Left lung (tissue), 10 donors: ENCODE measurements around the gene MYEOV. TPM values are rescaled to one million over a fixed set of nuclear protein-coding genes. Genes with fewer than 3 reads are reported as not detected.

Experiments used
- ATAC-seq: fragments of 200-7000 bp; cut with Tn5 transposase; one replicate; pipeline ENCODE4 v1.9.1; 2020; ENCODE audit warnings: moderate library complexity
- DNase-seq, 4 donors: peaks; one replicate each; pipeline ENCODE4 v3.0.0-alpha.2; 2013 to 2020
- H3K27ac ChIP-seq, 2 donors: fragments of 200-600 bp; sonication (generic) in 1 of 2; one replicate each; pipeline versions ENCODE4 v1.5.0 to v1.8.0; 2020 to 2021
- H3K27me3 ChIP-seq, 2 donors: fragments of 200-600 bp; sonication (generic) in 1 of 2; one replicate each; pipeline versions ENCODE4 v1.5.0 to v1.8.0; 2020 to 2021
- H3K36me3 ChIP-seq, 2 donors: fragments of 200-600 bp; sonication (generic) in 1 of 2; one replicate each; pipeline versions ENCODE4 v1.5.0 to v1.8.0; 2020 to 2021
- H3K4me1 ChIP-seq, 2 donors: fragments of 200-600 bp; one replicate each; pipeline ENCODE4 v1.8.0; 2021
- H3K4me3 ChIP-seq, 2 donors: fragments of 200-600 bp; sonication (generic) in 1 of 2; one replicate each; pipeline versions ENCODE4 v1.5.0 to v1.8.0; 2020 to 2021; ENCODE audit warnings: mild to moderate bottlenecking in 1 of 2
- H3K9me3 ChIP-seq, 2 donors: fragments of 200-600 bp; sonication (generic) in 1 of 2; one replicate each; pipeline versions ENCODE4 v1.5.0 to v1.8.0; 2020 to 2021
- CTCF ChIP-seq, 2 donors: fragments of 200-600 bp; sonication (generic) in 1 of 2; IDR thresholded peaks; one replicate each; pipeline versions ENCODE4 v1.5.0 to v1.8.0; 2021; ENCODE audit warnings: antibody characterized with exemption in 2 of 2
- intact Hi-C, 2 donors: fragments of 100-400 bp; cut with DNase I; formaldehyde crosslinking; loops; one replicate each; pipeline versions ENCODE4 v1.11.2 to v1.14.2; 2022
- polyA plus RNA-seq, 6 donors: library from polyadenylated mRNA; unstranded; fragments of 120-200 nt; gene quantifications; one replicate each; pipeline ENCODE4 v1.2.1, GENCODE V29; 2013; ENCODE audit not compliant: insufficient read length in 6 of 6
- total RNA-seq, 2 donors: library from RNA; stranded (reverse); fragmentation: NEBNext Ultra II Directional; extraction: Animal tissue kit (Norgen Biotek cat#: 25700); gene quantifications; one replicate each; pipeline ENCODE4 v1.2.1, GENCODE V29; 2021
- donor health status: DM: no; HTN: yes; CAD: no.
- donor health status: DM: no; HTN: no; CAD: no.

Gene MYEOV
- total and polyA plus RNA-seq, 8 donors: 0.31 to 0.85 (median 0.47) TPM; not detected in 1

DNA sequence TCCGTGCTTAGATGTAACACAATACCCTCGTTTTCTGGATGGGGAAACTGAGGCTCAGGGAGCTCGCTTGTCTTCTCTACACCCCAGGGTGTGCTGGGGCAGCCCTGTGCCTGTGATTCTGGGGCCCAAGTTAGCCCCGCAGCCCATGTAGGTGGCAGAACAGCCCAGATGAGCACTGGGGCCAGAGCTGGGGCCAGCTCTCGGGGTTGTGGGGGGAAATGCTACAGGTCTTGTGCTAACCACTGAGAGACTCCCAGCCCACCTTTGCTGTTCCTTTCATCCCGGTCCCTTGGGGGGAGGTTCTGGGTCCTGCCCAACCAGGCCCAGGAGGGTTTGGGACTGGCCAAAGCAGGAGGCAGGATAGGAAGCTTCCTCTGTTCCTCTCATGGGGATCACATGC is 13.5 kb downstream of the MYEOV start:
- no peak for TF ChIP-seq CTCF (IDR thresholded peaks at IDR 0.05)
- Histone ChIP-seq H3K4me1 (peaks cover 8 to 29% of the 10 kb centered on the region in 2 donors), H3K27me3 (no peaks in the 10 kb centered on the region), H3K9me3 (no peaks in the 10 kb centered on the region), H3K36me3 (no peaks in the 10 kb centered on the region), H3K27ac (no peak overlapping the region), H3K4me3 (no peak overlapping the region)
- intact Hi-C loops: no loop called here
- ATAC-seq (no peak), DNase-seq (no peak)

DNA sequence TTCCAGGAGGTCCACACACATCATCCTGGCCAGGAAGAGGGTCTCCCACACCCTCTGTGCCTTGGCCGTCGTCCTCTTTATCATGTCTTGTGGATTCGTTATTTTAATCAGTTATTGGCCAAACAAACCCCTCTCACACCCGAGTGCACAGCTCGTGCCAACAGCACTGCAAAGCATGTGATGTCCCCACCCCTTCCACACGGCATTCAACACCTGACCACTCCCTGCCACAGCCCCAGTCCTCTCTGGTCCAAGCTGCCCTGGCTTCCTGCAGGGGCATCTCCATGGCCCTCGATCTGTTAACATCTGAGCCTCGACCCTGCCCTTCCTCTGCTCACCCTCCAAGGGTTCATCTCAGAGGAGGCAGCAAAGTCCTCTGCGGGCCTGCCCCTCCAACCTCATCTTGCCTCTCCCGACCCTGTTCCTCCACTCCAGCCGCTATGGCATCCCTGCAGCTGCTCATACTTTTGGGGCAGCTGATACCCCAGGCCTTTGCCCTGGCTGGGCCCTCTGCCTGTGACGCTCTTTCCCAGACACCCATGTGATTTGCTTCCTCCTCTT is 14.0 kb downstream of the MYEOV start:
- Histone ChIP-seq H3K27me3 (no peaks in the 10 kb centered on the region), H3K36me3 (no peaks in the 10 kb centered on the region), H3K4me1 (peaks cover 11 to 32% of the 10 kb centered on the region in 2 donors), H3K4me3 (no peak overlapping the region), H3K9me3 (no peaks in the 10 kb centered on the region), H3K27ac (no peak overlapping the region)
- intact Hi-C loops: no loop called here
- ATAC-seq (no peak), DNase-seq (peak in 1 of 4 donors; percentile 14)
- TF ChIP-seq CTCF (IDR thresholded peaks at IDR 0.05): no peak

GRCh38 chr11:69308491-69308911 is 14.5 kb downstream of the MYEOV start:
- H3K4me1 ChIP-seq: peaks cover 12 to 35% of the 10 kb centered on the region in 2 donors
- no peaks in the 10 kb centered on the region for H3K27me3 ChIP-seq
- H3K4me3 ChIP-seq: no peak overlapping the region
- H3K27ac ChIP-seq: no peak overlapping the region
- H3K9me3 ChIP-seq: no peaks in the 10 kb centered on the region
- intact Hi-C loops: no loop called here
- DNase-seq (no peak), ATAC-seq (no peak)
- TF ChIP-seq CTCF (IDR thresholded peaks at IDR 0.05): no peak
- no peaks in the 10 kb centered on the region for H3K36me3 ChIP-seq

DNA sequence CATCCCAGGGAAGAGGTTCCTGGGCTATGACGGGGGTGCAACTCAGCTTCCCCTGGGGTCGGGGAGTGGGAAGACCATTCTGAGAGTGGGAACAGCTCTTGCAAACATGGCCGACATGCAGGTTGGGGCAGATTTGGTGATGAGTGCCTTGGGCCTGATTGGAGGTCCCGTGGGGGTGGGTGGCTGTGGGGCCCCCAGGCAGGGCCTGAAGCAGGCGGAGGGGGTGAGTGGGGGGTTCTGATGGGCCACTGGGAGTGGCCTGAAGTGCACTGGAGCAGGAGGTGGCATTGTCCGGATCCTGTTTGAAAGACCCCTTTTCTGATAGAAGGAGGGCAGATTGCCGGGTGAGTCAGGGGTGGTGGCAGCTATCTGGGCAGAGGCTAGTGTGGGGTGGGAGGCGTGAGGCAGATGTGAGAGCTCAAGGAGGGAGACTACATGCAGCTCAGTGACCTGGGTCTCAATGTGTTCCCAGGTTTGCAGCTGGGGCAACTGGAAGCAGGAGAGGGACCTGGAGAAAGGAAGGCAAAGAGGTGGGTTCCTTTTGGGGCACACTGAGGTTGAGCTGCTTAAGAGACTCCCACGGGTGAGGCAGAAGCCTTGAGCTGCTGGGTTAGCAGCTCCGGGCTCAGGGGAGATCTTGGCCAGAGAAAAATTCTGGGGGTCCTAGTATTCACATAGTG is 15.1 kb downstream of the MYEOV start:
- no peak for ATAC-seq
- H3K9me3 ChIP-seq: no peaks in the 10 kb centered on the region
- no peak overlapping the region for H3K4me3 ChIP-seq
- DNase-seq: no peak
- H3K4me1 ChIP-seq: peaks cover 12 to 35% of the 10 kb centered on the region in 2 donors
- intact Hi-C loops: no loop called here
- no peak for TF ChIP-seq CTCF (IDR thresholded peaks at IDR 0.05)
- no peak overlapping the region for H3K27ac ChIP-seq
- H3K27me3 ChIP-seq: no peaks in the 10 kb centered on the region
- no peaks in the 10 kb centered on the region for H3K36me3 ChIP-seq

GRCh38 chr11:69309631-69310280 is 15.8 kb downstream of the MYEOV start:
- intact Hi-C loops: no loop called here
- DNase-seq: peak in 1 of 4 donors; percentile 61

More at GRCh38 chr11:69309631-69310280, 15.8 kb downstream of the MYEOV start:
- peaks cover 12 to 35% of the 10 kb centered on the region in 2 donors for H3K4me1 ChIP-seq
- no peak overlapping the region for H3K4me3 ChIP-seq
- H3K36me3 ChIP-seq: no peaks in the 10 kb centered on the region
- H3K27me3 ChIP-seq: no peaks in the 10 kb centered on the region
- H3K9me3 ChIP-seq: no peaks in the 10 kb centered on the region
- H3K27ac ChIP-seq: no peak overlapping the region
- ATAC-seq: no peak
- no peak for TF ChIP-seq CTCF (IDR thresholded peaks at IDR 0.05)
